B cell (primary cell): ENCODE data around the gene SORT1.
"Not testable (repeated sequence)": the region's sequence is repeated elsewhere in the genome, so short reads cannot be mapped to it uniquely, and the experiment has no call there.

Experiments
- EZH2 ChIP-seq: IDR thresholded peaks from 2 replicates; pipeline ENCODE4 v1.6.1; 2012; ENCODE audit warnings: borderline replicate concordance, low read depth, mild to moderate bottlenecking, moderate library complexity, low read length; ENCODE audit not compliant: insufficient read depth, poor library complexity, severe bottlenecking
- TF ChIP-seq, protein P1 (sequence below): fragments of 200-600 bp; IDR thresholded peaks from one replicate; pipeline ENCODE4 v1.8.0; 2022; ENCODE audit warnings: antibody characterized with exemption, mild to moderate bottlenecking

DNA sequence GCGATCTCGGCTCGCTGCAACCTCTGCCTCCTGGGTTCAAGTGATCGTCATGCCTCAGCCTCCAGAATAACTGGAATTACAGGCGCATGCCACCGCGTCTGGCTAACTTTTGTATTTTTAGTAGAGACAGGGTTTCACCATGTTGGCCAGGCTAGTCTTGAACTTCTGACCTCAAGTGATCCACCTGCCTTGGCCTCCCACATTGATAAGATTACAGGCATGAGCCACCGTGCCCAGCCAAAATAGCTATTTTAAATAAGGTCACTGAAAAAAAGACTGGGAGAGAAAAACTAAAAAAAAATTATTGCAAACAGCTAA lies 2.5 kb downstream of the SORT1 start:
- TF ChIP-seq, protein P1, sequence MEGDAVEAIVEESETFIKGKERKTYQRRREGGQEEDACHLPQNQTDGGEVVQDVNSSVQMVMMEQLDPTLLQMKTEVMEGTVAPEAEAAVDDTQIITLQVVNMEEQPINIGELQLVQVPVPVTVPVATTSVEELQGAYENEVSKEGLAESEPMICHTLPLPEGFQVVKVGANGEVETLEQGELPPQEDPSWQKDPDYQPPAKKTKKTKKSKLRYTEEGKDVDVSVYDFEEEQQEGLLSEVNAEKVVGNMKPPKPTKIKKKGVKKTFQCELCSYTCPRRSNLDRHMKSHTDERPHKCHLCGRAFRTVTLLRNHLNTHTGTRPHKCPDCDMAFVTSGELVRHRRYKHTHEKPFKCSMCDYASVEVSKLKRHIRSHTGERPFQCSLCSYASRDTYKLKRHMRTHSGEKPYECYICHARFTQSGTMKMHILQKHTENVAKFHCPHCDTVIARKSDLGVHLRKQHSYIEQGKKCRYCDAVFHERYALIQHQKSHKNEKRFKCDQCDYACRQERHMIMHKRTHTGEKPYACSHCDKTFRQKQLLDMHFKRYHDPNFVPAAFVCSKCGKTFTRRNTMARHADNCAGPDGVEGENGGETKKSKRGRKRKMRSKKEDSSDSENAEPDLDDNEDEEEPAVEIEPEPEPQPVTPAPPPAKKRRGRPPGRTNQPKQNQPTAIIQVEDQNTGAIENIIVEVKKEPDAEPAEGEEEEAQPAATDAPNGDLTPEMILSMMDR: not testable (repeated sequence)
- TF ChIP-seq EZH2: not testable (repeated sequence)
